RWPE1 (cell line): ENCODE measurements around the gene CCSER2.
"Not testable (repeated sequence)": the region's sequence is repeated elsewhere in the genome, so short reads cannot be mapped to it uniquely, and the experiment has no call there.

ENCODE experiments used
- CTCF ChIA-PET: fragments of 350-600 bp; sonication (Branson Sonifier 250); formaldehyde crosslinking; extraction: SDS; loops from one replicate; lab custom pipeline; 2021; lab: Yijun Ruan, JAX
- POLR2A ChIA-PET: fragments of 400-600 bp; formaldehyde crosslinking; extraction: SDS; loops from one replicate; lab custom pipeline; 2020; ENCODE audit warnings: antibody characterized with exemption; ENCODE audit not compliant: low non-redundant PET; lab: Yijun Ruan, JAX
- DNase-seq: peaks from one replicate; pipeline ENCODE4 v3.0.0; 2012; ENCODE audit warnings: low spot score
- H3K27ac ChIP-seq: fragments of 450-650 bp; 2 replicates; pipeline ENCODE4 v1.5.1; 2017
- CTCF ChIP-seq: fragments of 450-650 bp; conservative IDR thresholded peaks from 2 replicates; pipeline ENCODE4 v1.5.1; 2017; ENCODE audit warnings: low read depth, mild to moderate bottlenecking

CCSER2 gene

GRCh38 chr10:84310470-84310869, 17.9 kb upstream of the CCSER2 start:
- DNase-seq = no peak
- no peak for TF ChIP-seq CTCF
- CTCF ChIA-PET = interaction anchor here (0.7 to 1.2 kb wide), 2 partner anchors 14 to 294 kb away, joined by 3 read pairs; no protein-coding TSS in a partner anchor
- no peak overlapping the region for H3K27ac ChIP-seq
- POLR2A ChIA-PET = no interaction called here

- no peak overlapping the region for H3K27ac ChIP-seq
- DNase-seq = no peak
- no peak for TF ChIP-seq CTCF
- POLR2A ChIA-PET = no interaction called here
- CTCF ChIA-PET = no interaction called here
Measured at GRCh38 chr10:84311576-84311975, 16.8 kb upstream of the CCSER2 start.

GRCh38 chr10:84312816-84313215, 15.6 kb upstream of the CCSER2 start:
- ChIA-PET POLR2A (no interaction called here), CTCF (no interaction called here)
- no peak overlapping the region for H3K27ac ChIP-seq
- no peak for DNase-seq
- no peak for TF ChIP-seq CTCF

GRCh38 chr10:84314275-84314674, 14.1 kb upstream of the CCSER2 start:
- no peak for TF ChIP-seq CTCF
- CTCF ChIA-PET = no interaction called here
- no peak for DNase-seq
- POLR2A ChIA-PET = no interaction called here
- no peak overlapping the region for H3K27ac ChIP-seq

GRCh38 chr10:84317174-84317573, 11.2 kb upstream of the CCSER2 start:
- CTCF ChIA-PET = interaction anchor here (0.6 to 0.7 kb wide), 2 partner anchors 221 to 316 kb away, joined by 3 read pairs; no protein-coding TSS in a partner anchor
- TF ChIP-seq CTCF = no peak

GRCh38 chr10:84321902-84322301, 6.5 kb upstream of the CCSER2 start:
- TF ChIP-seq CTCF = no peak
- ChIA-PET CTCF (interaction anchor here (0.6 kb wide), 1 partner anchor 232 kb away, joined by 3 read pairs; no protein-coding TSS in a partner anchor), POLR2A (no interaction called here)
- no peak for DNase-seq
- no peak overlapping the region for H3K27ac ChIP-seq

More at GRCh38 chr10:84317174-84317573, 11.2 kb upstream of the CCSER2 start:
- POLR2A ChIA-PET = no interaction called here
- H3K27ac ChIP-seq = no peak overlapping the region
- no peak for DNase-seq

- CTCF ChIA-PET, POLR2A ChIA-PET, H3K27ac ChIP-seq, DNase-seq: not testable (repeated sequence)
Measured at GRCh38 chr10:84323566-84323965, 4.8 kb upstream of the CCSER2 start.

GRCh38 chr10:84326995-84327394, 1.4 kb upstream of the CCSER2 start:
- DNase-seq, POLR2A ChIA-PET, CTCF ChIA-PET, H3K27ac ChIP-seq: not testable (repeated sequence)
